Measurements from ENCODE around the gene ARL17B. TPM values are rescaled to one million over a fixed set of nuclear protein-coding genes. Genes with fewer than 3 reads are reported as not detected.
"Not testable (repeated sequence)": the region's sequence is repeated elsewhere in the genome, so short reads cannot be mapped to it uniquely, and the experiment has no call there.

The ARL17B gene
- total and polyA plus RNA-seq, 2 of the 4 experiments (the other 2 are of a cell fraction), result 4.8 to 6.5 TPM

- H2AK5ac ChIP-seq (ENCODE audit: low read depth, low read length); H3K27ac ChIP-seq (ENCODE audit: insufficient read depth, low read length); H3K9me1 ChIP-seq (ENCODE audit: insufficient read depth, low read length); H4K91ac ChIP-seq (ENCODE audit: insufficient read depth, low read depth, low read length); H3K14ac ChIP-seq (replicated peaks; ENCODE audit: low read depth, low read length); H3K79me1 ChIP-seq (ENCODE audit: low read depth in 1 of 2, low read length in 2 of 2); POLR2A ChIA-PET (ENCODE audit: unreplicated experiment); H3K4me1 ChIP-seq (ENCODE audit: control insufficient read depth, insufficient read depth, low read length); H3K27me3 ChIP-seq (ENCODE audit: control insufficient read depth, insufficient read depth, low read length); H2BK15ac ChIP-seq (ENCODE audit: low read depth, low read length); in situ Hi-C loops (cut with MboI; ENCODE audit: low sequenced_read_pairs); BruUV-seq (replicated peaks); H3K56ac ChIP-seq (ENCODE audit: extremely low read depth, insufficient read depth, low read length); CTCF ChIA-PET; H3K36me3 ChIP-seq (ENCODE audit: control insufficient read depth, insufficient read depth, low read length); intact Hi-C loops (cut with micrococcal nuclease); H3K9me3 ChIP-seq (ENCODE audit: control insufficient read depth, insufficient read depth, low read length); dilution Hi-C loops (cut with HindIII; ENCODE audit: low sequenced_read_pairs, unreplicated experiment); H2BK120ac ChIP-seq (ENCODE audit: low read depth, low read length); H4K20me1 ChIP-seq (ENCODE audit: insufficient read depth, low read length); H2BK20ac ChIP-seq (ENCODE audit: low read depth, low read length); H2AK9ac ChIP-seq (replicated peaks; ENCODE audit: low read depth, low read length, poor library complexity): not testable (repeated sequence)
- Histone ChIP-seq H2BK5ac (ENCODE audit: low read depth, low read length, poor library complexity, severe bottlenecking) (peak overlapping the region; percentile 71), H3K4ac (ENCODE audit: low read depth, low read length) (0 out of 2 replicates have a peak overlapping the region, but pooled peaks have one; percentile 81), H3K23ac (ENCODE audit: low read depth, low read length) (0 out of 2 replicates have a peak overlapping the region, but pooled peaks have one; percentile 87), H4K5ac (ENCODE audit: low read depth, low read length) (peak overlapping the region; percentile 94; the same call in 1 of the 2 replicates), H3K9ac (ENCODE audit: low read depth, low read length) (0 out of 2 replicates have a peak overlapping the region, but pooled peaks have one; percentile 39), H3K18ac (ENCODE audit: low read depth, low read length) (0 out of 2 replicates have a peak overlapping the region, but pooled peaks have one; percentile 69), H4K8ac (ENCODE audit: low read depth in 2 of 2, low read length in 2 of 2) (peak overlapping the region; percentile 78; a peak in 2 of 4 replicates), H3K4me2 (ENCODE audit: low read depth, low read length) (peak overlapping the region; percentile 93), H2AFZ (replicated peaks; ENCODE audit: low read length, poor library complexity) (peak overlapping the region; percentile 85), H3K4me3 (ENCODE audit: insufficient read depth, low read depth, low read length) (peak overlapping the region; percentile 54)
- TF ChIP-seq MAZ (IDR thresholded peaks at IDR 0.05; ENCODE audit: borderline replicate concordance, low read depth, low read length), result peak; percentile 28; the same call in 1 of the 2 replicates
- 0% methylated on average over 1 of the region's 22 CpGs; no CpG with 5 or more reads in 1 of the 2 experiments for WGBS, 2 experiments (ENCODE audit: extremely low coverage in 2 of 2, insufficient read length in 1 of 2)
- DNase-seq (peak; percentile 72), ATAC-seq (ENCODE audit: low read depth) (peak; percentile 100)
Observed at GRCh38 chr17:46225274-46225794, 136.2 kb downstream of the ARL17B start.

- H3K4me1 ChIP-seq (ENCODE audit: control insufficient read depth, insufficient read depth, low read length); H3K36me3 ChIP-seq (ENCODE audit: control insufficient read depth, insufficient read depth, low read length); H3K23ac ChIP-seq (ENCODE audit: low read depth, low read length); H2BK20ac ChIP-seq (ENCODE audit: low read depth, low read length); BruUV-seq (replicated peaks); H3K14ac ChIP-seq (replicated peaks; ENCODE audit: low read depth, low read length); H2BK15ac ChIP-seq (ENCODE audit: low read depth, low read length); H2BK5ac ChIP-seq (ENCODE audit: low read depth, low read length, poor library complexity, severe bottlenecking); H3K27me3 ChIP-seq (ENCODE audit: control insufficient read depth, insufficient read depth, low read length); DNase-seq; CTCF ChIA-PET; H3K79me1 ChIP-seq (ENCODE audit: low read depth in 1 of 2, low read length in 2 of 2); H4K5ac ChIP-seq (ENCODE audit: low read depth, low read length); H3K4me2 ChIP-seq (ENCODE audit: low read depth, low read length); intact Hi-C loops (cut with micrococcal nuclease); H3K9ac ChIP-seq (ENCODE audit: low read depth, low read length); H4K20me1 ChIP-seq (ENCODE audit: insufficient read depth, low read length); H2AK9ac ChIP-seq (replicated peaks; ENCODE audit: low read depth, low read length, poor library complexity); H4K8ac ChIP-seq (ENCODE audit: low read depth in 2 of 2, low read length in 2 of 2); H3K18ac ChIP-seq (ENCODE audit: low read depth, low read length); dilution Hi-C loops (cut with HindIII; ENCODE audit: low sequenced_read_pairs, unreplicated experiment); H3K56ac ChIP-seq (ENCODE audit: extremely low read depth, insufficient read depth, low read length); H3K4ac ChIP-seq (ENCODE audit: low read depth, low read length); H3K9me1 ChIP-seq (ENCODE audit: insufficient read depth, low read length); H4K91ac ChIP-seq (ENCODE audit: insufficient read depth, low read depth, low read length); H2AFZ ChIP-seq (replicated peaks; ENCODE audit: low read length, poor library complexity); in situ Hi-C loops (cut with MboI; ENCODE audit: low sequenced_read_pairs); H3K9me3 ChIP-seq (ENCODE audit: control insufficient read depth, insufficient read depth, low read length); POLR2A ChIA-PET (ENCODE audit: unreplicated experiment); H2AK5ac ChIP-seq (ENCODE audit: low read depth, low read length); H2BK120ac ChIP-seq (ENCODE audit: low read depth, low read length); H3K27ac ChIP-seq (ENCODE audit: insufficient read depth, low read length): not testable (repeated sequence)
- no CpG with 5 or more reads among the region's 54 CpGs for WGBS, 2 experiments (ENCODE audit: extremely low coverage in 2 of 2, insufficient read length in 1 of 2)
- peak; percentile 57 for ATAC-seq (ENCODE audit: low read depth)
- H3K4me3 ChIP-seq (ENCODE audit: insufficient read depth, low read depth, low read length), result peak overlapping the region; percentile 54
Observed at GRCh38 chr17:46224864-46225263, 136.7 kb downstream of the ARL17B start.
